Motor neuron (in vitro differentiated cells): Measurements from ENCODE around the gene KLF16. TPM values are rescaled to one million over a fixed set of nuclear protein-coding genes. Genes with fewer than 3 reads are reported as not detected.
A peak's percentile ranks its signal among the peaks of the same experiment; 100 is the strongest.

Source experiments
- ATAC-seq, 8 experiments: fragments of 200-7000 bp; cut with Tn5 transposase; replicated peaks in 6 of 8; 2 replicates each; pipeline ENCODE4 v1.8.0; 2021; ENCODE audit warnings: mild to moderate bottlenecking in 8 of 8, moderate library complexity in 8 of 8
- H3K27ac ChIP-seq, 2 donors: fragments of 250-450 bp; sonication (Bioruptor Pico); 2 replicates each; pipeline ENCODE4 v1.9.0; 2021; ENCODE audit warnings: antibody characterized with exemption in 2 of 2, mild to moderate bottlenecking in 2 of 2, moderate library complexity in 1 of 2
- H3K4me1 ChIP-seq, 2 donors: fragments of 250-450 bp; sonication (Bioruptor Pico); replicated peaks in 1 of 2; 2 replicates each; pipeline ENCODE4 v1.6.1; 2021; ENCODE audit warnings: antibody characterized with exemption in 2 of 2, mild to moderate bottlenecking in 2 of 2, moderate library complexity in 1 of 2
- H3K4me3 ChIP-seq, 5 donors: fragments of 250-450 bp; sonication (Bioruptor Pico); 2 replicates each; pipeline ENCODE4 v1.9.0; 2021; ENCODE audit warnings: antibody characterized with exemption in 5 of 5, mild to moderate bottlenecking in 5 of 5, moderate library complexity in 4 of 5
- WGBS, 10 experiments: fragments of 450-650 bp; shearing (Covaris generic); methylation state at CpG; one replicate each; pipeline ENCODE4 v1.0.0; 2022; 5-methylcytosine and 5-hydroxymethylcytosine counted together
- in situ Hi-C, 9 experiments: fragments of 400-800 bp; cut with MboI; loops; one replicate each; pipeline ENCODE4 v1.15.0; 2021; ENCODE audit warnings: low sequenced_read_pairs in 9 of 9, low pct_unique_long_range_greater_than_20kb in 2 of 9; ENCODE audit not compliant: unreplicated experiment in 9 of 9
- total RNA-seq, 8 experiments: library from RNA; unstranded; fragments of 300-600 nt; gene quantifications; 2 replicates each; pipeline versions ENCODE4 v1.2.3 to v1.2.4, GENCODE V29; 2022

KLF16 gene
- total RNA-seq, 8 experiments from 2014 or later = 2.7 to 18.6 (median 4.6) TPM

- Histone ChIP-seq H3K4me3 (peak within 1 kb of the TSS; percentile 69 to 98 (median 93)), H3K4me1 (peaks cover 16 to 28% of the 10 kb centered on the region in 2 donors), H3K27ac (peak within 1 kb of the TSS; percentile 100)
- WGBS, 10 experiments = 0 to 60% (median 4%) methylated on average over 1 to 19 of the region's 60 CpGs; no CpG with 5 or more reads in 1 of the 10 experiments
- in situ Hi-C loops = no loop called here
- peak; percentile 16 to 78 (median 68) for ATAC-seq
These were observed 14.8 kb downstream of the KLF16 start, which contains the start of gene REXO1 for GRCh38 chr19:1848399-1849131. TSS of gene REXO1 (minus strand) at chr19:1848483. CDS start at chr19:1848358, 125 bp downstream.

- peak in 4 of 8 experiments; percentile 4 to 69 (median 60) for ATAC-seq
- in situ Hi-C loops = no loop called here
- 0 to 1% (median 0%) methylated on average over 3 to 17 of the region's 72 CpGs; no CpG with 5 or more reads in 7 of the 10 experiments for WGBS, 10 experiments
These were observed 15.5 kb downstream of the KLF16 start for GRCh38 chr19:1847684-1848398.

GRCh38 chr19:1847348-1847683, 16.1 kb downstream of the KLF16 start:
- peak overlapping the region; percentile 69 to 98 (median 93) for H3K4me3 ChIP-seq
- in situ Hi-C loops = no loop called here
- peaks cover 10 to 23% of the 10 kb centered on the region in 2 donors for H3K4me1 ChIP-seq
- no peak for ATAC-seq
- WGBS, 10 experiments = 4 to 50% (median 18%) methylated on average over 2 to 11 of the region's 12 CpGs; no CpG with 5 or more reads in 3 of the 10 experiments
- H3K27ac ChIP-seq = peak overlapping the region; percentile 100

More at GRCh38 chr19:1847684-1848398, 15.5 kb downstream of the KLF16 start:
- H3K4me1 ChIP-seq = peaks cover 14 to 26% of the 10 kb centered on the region in 2 donors
- peak overlapping the region; percentile 100 for H3K27ac ChIP-seq
- peak overlapping the region; percentile 69 to 98 (median 93) for H3K4me3 ChIP-seq

- 76 to 95% (median 82%) methylated on average over 2 to 17 of the region's 29 CpGs; no CpG with 5 or more reads in 2 of the 10 experiments for WGBS, 10 experiments
- in situ Hi-C loops = no loop called here
- no peak overlapping the region for H3K27ac ChIP-seq
- peaks cover 6 to 21% of the 10 kb centered on the region in 2 donors for H3K4me1 ChIP-seq
- ATAC-seq = no peak
- peak overlapping the region in 3 of 5 donors; percentile 77 to 98 (median 93) for H3K4me3 ChIP-seq
These were observed 16.7 kb downstream of the KLF16 start for GRCh38 chr19:1846517-1847204.

GRCh38 chr19:1845642-1846041, 17.7 kb downstream of the KLF16 start:
- Histone ChIP-seq H3K27ac (no peak overlapping the region), H3K4me1 (peaks cover 6 to 28% of the 10 kb centered on the region in 2 donors), H3K4me3 (no peak overlapping the region)
- in situ Hi-C loops = no loop called here
- 80 to 98% (median 95%) methylated on average over 1 to 7 of the region's 11 CpGs; no CpG with 5 or more reads in 5 of the 10 experiments for WGBS, 10 experiments
- no peak for ATAC-seq

GRCh38 chr19:1845125-1845515, 18.3 kb downstream of the KLF16 start:
- ATAC-seq = no peak
- no peak overlapping the region for H3K4me3 ChIP-seq
- peaks cover 6 to 30% of the 10 kb centered on the region in 2 donors for H3K4me1 ChIP-seq
- in situ Hi-C loops = no loop called here
- WGBS, 10 experiments = 96 to 100% (median 100%) methylated on average over 2 to 4 of the region's 16 CpGs; no CpG with 5 or more reads in 6 of the 10 experiments
- no peak overlapping the region for H3K27ac ChIP-seq

- in situ Hi-C loops = no loop called here
- no peak overlapping the region for H3K27ac ChIP-seq
- WGBS, 10 experiments = 30 to 100% (median 60%) methylated on average over 1 to 4 of the region's 19 CpGs; no CpG with 5 or more reads in 5 of the 10 experiments
- H3K4me3 ChIP-seq = no peak overlapping the region
- peaks cover 6 to 34% of the 10 kb centered on the region in 2 donors for H3K4me1 ChIP-seq
- ATAC-seq = no peak
These were observed 18.8 kb downstream of the KLF16 start for GRCh38 chr19:1844513-1845124.

GRCh38 chr19:1843646-1844394, 19.6 kb downstream of the KLF16 start:
- no peak overlapping the region for H3K4me3 ChIP-seq
- H3K4me1 ChIP-seq = peaks cover 6 to 34% of the 10 kb centered on the region in 2 donors
- H3K27ac ChIP-seq = peak overlapping the region in 1 of 2 donors; percentile 30
- no peak for ATAC-seq
- in situ Hi-C loops = no loop called here
- WGBS, 10 experiments = 74 to 100% (median 93%) methylated on average over 1 to 9 of the region's 25 CpGs; no CpG with 5 or more reads in 5 of the 10 experiments

GRCh38 chr19:1843116-1843515, 20.3 kb downstream of the KLF16 start:
- no peak for ATAC-seq
- WGBS, 10 experiments = 80% methylated on average over 2 of the region's 22 CpGs; no CpG with 5 or more reads in 9 of the 10 experiments
- Histone ChIP-seq H3K27ac (peak overlapping the region in 1 of 2 donors; percentile 30), H3K4me1 (peaks cover 6 to 35% of the 10 kb centered on the region in 2 donors), H3K4me3 (no peak overlapping the region)
- in situ Hi-C loops = no loop called here

- Histone ChIP-seq H3K4me3 (no peak overlapping the region), H3K4me1 (peaks cover 0 to 32% of the 10 kb centered on the region in 2 donors), H3K27ac (no peak overlapping the region)
- 0 to 100% (median 81%) methylated on average over 1 to 7 of the region's 35 CpGs; no CpG with 5 or more reads in 4 of the 10 experiments for WGBS, 10 experiments
- in situ Hi-C loops = no loop called here
- ATAC-seq = no peak
These were observed 22.0 kb downstream of the KLF16 start for GRCh38 chr19:1841209-1841924.

GRCh38 chr19:1840541-1841115, 22.8 kb downstream of the KLF16 start:
- Histone ChIP-seq H3K27ac (no peak overlapping the region), H3K4me3 (no peak overlapping the region), H3K4me1 (peaks cover 0 to 32% of the 10 kb centered on the region in 2 donors)
- in situ Hi-C loops = no loop called here
- ATAC-seq = peak in 1 of 8 experiments; percentile 1
- 80 to 100% (median 96%) methylated on average over 1 to 4 of the region's 22 CpGs; no CpG with 5 or more reads in 5 of the 10 experiments for WGBS, 10 experiments
